CD8-positive, alpha-beta memory T cell (primary cell): ENCODE measurements around the gene FHIT. TPM values are rescaled to one million over a fixed set of nuclear protein-coding genes. Genes with fewer than 3 reads are reported as not detected.

ENCODE experiments used
- CTCF ChIA-PET: fragments of 350-600 bp; sonication (Branson Sonifier 250); formaldehyde crosslinking; loops from one replicate; lab custom pipeline; 2021; ENCODE audit warnings: antibody characterized with exemption; lab: Charles Lee
- POLR2A ChIA-PET: fragments of 350-600 bp; sonication (Branson Sonifier 250); formaldehyde crosslinking; loops from one replicate; lab custom pipeline; 2021; ENCODE audit warnings: antibody characterized with exemption; lab: Charles Lee
- DNase-seq, 5 donors: peaks; one replicate each; pipeline versions ENCODE4 v3.0.0 to v3.0.0-alpha.2; 2020 to 2022; ENCODE audit warnings: mixed read lengths in 1 of 5
- H3K27ac ChIP-seq: one replicate; pipeline ENCODE4 v1.7.0; 2013; ENCODE audit warnings: low read depth, mild to moderate bottlenecking, low read length, moderate library complexity
- H3K27me3 ChIP-seq: 2 replicates; pipeline ENCODE4 v1.7.0; 2013; ENCODE audit warnings: low read length, mild to moderate bottlenecking; ENCODE audit not compliant: insufficient read depth, poor library complexity, severe bottlenecking
- H3K36me3 ChIP-seq: 2 replicates; pipeline ENCODE4 v1.7.0; 2013; ENCODE audit warnings: mild to moderate bottlenecking, low read length, moderate library complexity; ENCODE audit not compliant: insufficient read depth
- H3K4me1 ChIP-seq: 2 replicates; pipeline ENCODE4 v1.7.0; 2013; ENCODE audit warnings: mild to moderate bottlenecking, low read length, moderate library complexity; ENCODE audit not compliant: insufficient read depth
- H3K4me3 ChIP-seq: 2 replicates; pipeline ENCODE4 v1.7.0; 2013; ENCODE audit warnings: mild to moderate bottlenecking, low read length
- H3K9me3 ChIP-seq: 2 replicates; pipeline ENCODE4 v1.7.0; 2013; ENCODE audit warnings: mild to moderate bottlenecking, low read length
- H3K27ac Mint-ChIP-seq, 8 donors: one replicate each; pipeline ENCODE4 v1.8.0; 2020 to 2021; ENCODE audit warnings: mixed read lengths in 8 of 8, mild to moderate bottlenecking in 6 of 8, inconsistent platforms in 3 of 8, moderate library complexity in 3 of 8
- H3K27me3 Mint-ChIP-seq, 2 donors: one replicate each; pipeline ENCODE4 v1.8.0; 2020 to 2021; ENCODE audit warnings: mixed read lengths in 2 of 2, mild to moderate bottlenecking in 1 of 2, moderate library complexity in 1 of 2
- H3K36me3 Mint-ChIP-seq, 3 donors: one replicate each; pipeline ENCODE4 v1.8.0; 2020 to 2021; ENCODE audit warnings: mixed read lengths in 3 of 3, inconsistent platforms in 1 of 3, mild to moderate bottlenecking in 1 of 3
- H3K4me1 Mint-ChIP-seq, 3 donors: one replicate each; pipeline ENCODE4 v1.8.0; 2020 to 2021; ENCODE audit warnings: mixed read lengths in 3 of 3, inconsistent platforms in 1 of 3, mild to moderate bottlenecking in 1 of 3
- H3K4me3 Mint-ChIP-seq, 7 donors: one replicate each; pipeline ENCODE4 v1.8.0; 2020 to 2021; ENCODE audit warnings: mixed read lengths in 7 of 7, mild to moderate bottlenecking in 6 of 7, moderate library complexity in 4 of 7, inconsistent platforms in 2 of 7
- H3K9me3 Mint-ChIP-seq, 5 donors: one replicate each; pipeline ENCODE4 v1.8.0; 2020 to 2022; ENCODE audit warnings: mixed read lengths in 5 of 5, mild to moderate bottlenecking in 3 of 5, moderate library complexity in 2 of 5, inconsistent platforms in 1 of 5
- polyA plus RNA-seq: library from polyadenylated mRNA; unstranded; fragments of 300-500 nt; fragmentation: Illumina TruSeq; gene quantifications from one replicate; pipeline ENCODE4 v1.2.3, GENCODE V29; 2021
- total RNA-seq, 2 experiments: library from RNA; stranded (reverse); gene quantifications; one replicate each; pipeline ENCODE4 v1.2.3, GENCODE V29; 2021

The FHIT gene
- total and polyA plus RNA-seq, 3 experiments from 2014 or later, result 4.1 to 7.4 (median 4.2) TPM

GRCh38 chr3:60131618-60132017 is 1119.6 kb downstream of the FHIT start:
- H3K36me3 ChIP-seq, result no peaks in the 10 kb centered on the region
- Mint-ChIP-seq H3K27me3 (peaks cover 4 to 7% of the 10 kb centered on the region in 2 donors), H3K9me3 (peaks cover 0 to 5% (median 0%) of the 10 kb centered on the region in 5 donors), H3K4me1 (no peaks in the 10 kb centered on the region), H3K4me3 (no peak overlapping the region), H3K27ac (no peak overlapping the region), H3K36me3 (peaks cover 0 to 6% (median 0%) of the 10 kb centered on the region in 3 donors)
- no peaks in the 10 kb centered on the region for H3K4me1 ChIP-seq
- H3K9me3 ChIP-seq, result no peaks in the 10 kb centered on the region
- ChIA-PET CTCF (no interaction called here), POLR2A (no interaction called here)
- no peak overlapping the region for H3K4me3 ChIP-seq
- H3K27ac ChIP-seq, result no peak overlapping the region
- DNase-seq, result no peak
- no peaks in the 10 kb centered on the region for H3K27me3 ChIP-seq

GRCh38 chr3:60126511-60127304 is 1124.5 kb downstream of the FHIT start:
- ChIA-PET POLR2A (no interaction called here), CTCF (no interaction called here)
- Histone ChIP-seq H3K9me3 (no peaks in the 10 kb centered on the region), H3K27ac (no peak overlapping the region), H3K4me1 (no peaks in the 10 kb centered on the region), H3K27me3 (no peaks in the 10 kb centered on the region), H3K4me3 (no peak overlapping the region), H3K36me3 (no peaks in the 10 kb centered on the region)
- H3K4me1 Mint-ChIP-seq, result no peaks in the 10 kb centered on the region
- H3K27me3 Mint-ChIP-seq, result no peaks in the 10 kb centered on the region
- no peak for DNase-seq
- no peaks in the 10 kb centered on the region for H3K36me3 Mint-ChIP-seq
- peak overlapping the region in 1 of 8 donors; percentile 41 for H3K27ac Mint-ChIP-seq
- H3K9me3 Mint-ChIP-seq, result peaks cover 0 to 5% (median 0%) of the 10 kb centered on the region in 5 donors
- H3K4me3 Mint-ChIP-seq, result no peak overlapping the region

- H3K4me3 ChIP-seq, result no peak overlapping the region
- POLR2A ChIA-PET, result no interaction called here
- H3K9me3 ChIP-seq, result no peaks in the 10 kb centered on the region
- DNase-seq, result no peak
- Mint-ChIP-seq H3K27ac (peak overlapping the region in 1 of 8 donors; percentile 30), H3K4me3 (no peak overlapping the region), H3K9me3 (peaks cover 0 to 5% (median 0%) of the 10 kb centered on the region in 5 donors), H3K27me3 (no peaks in the 10 kb centered on the region), H3K36me3 (no peaks in the 10 kb centered on the region), H3K4me1 (no peaks in the 10 kb centered on the region)
- H3K36me3 ChIP-seq, result no peaks in the 10 kb centered on the region
- CTCF ChIA-PET, result no interaction called here
- no peaks in the 10 kb centered on the region for H3K27me3 ChIP-seq
- no peaks in the 10 kb centered on the region for H3K4me1 ChIP-seq
- no peak overlapping the region for H3K27ac ChIP-seq
These were observed 1125.6 kb downstream of the FHIT start for GRCh38 chr3:60125686-60126085.

- H3K9me3 ChIP-seq, result no peaks in the 10 kb centered on the region
- H3K36me3 Mint-ChIP-seq, result no peaks in the 10 kb centered on the region
- ChIA-PET CTCF (no interaction called here), POLR2A (no interaction called here)
- no peaks in the 10 kb centered on the region for H3K4me1 ChIP-seq
- no peak overlapping the region for H3K4me3 Mint-ChIP-seq
- no peak overlapping the region for H3K4me3 ChIP-seq
- no peaks in the 10 kb centered on the region for H3K36me3 ChIP-seq
- DNase-seq, result no peak
- H3K9me3 Mint-ChIP-seq, result no peaks in the 10 kb centered on the region
- H3K4me1 Mint-ChIP-seq, result no peaks in the 10 kb centered on the region
- H3K27ac Mint-ChIP-seq, result no peak overlapping the region
- no peaks in the 10 kb centered on the region for H3K27me3 Mint-ChIP-seq
- no peak overlapping the region for H3K27ac ChIP-seq
- no peaks in the 10 kb centered on the region for H3K27me3 ChIP-seq
These were observed 1131.0 kb downstream of the FHIT start for GRCh38 chr3:60120245-60120644.

GRCh38 chr3:60114191-60114590 is 1137.1 kb downstream of the FHIT start:
- Mint-ChIP-seq H3K4me1 (no peaks in the 10 kb centered on the region), H3K4me3 (no peak overlapping the region), H3K9me3 (no peaks in the 10 kb centered on the region), H3K36me3 (peaks cover 0 to 8% (median 0%) of the 10 kb centered on the region in 3 donors), H3K27ac (no peak overlapping the region), H3K27me3 (peaks cover 0 to 4% of the 10 kb centered on the region in 2 donors)
- Histone ChIP-seq H3K27me3 (no peaks in the 10 kb centered on the region), H3K36me3 (no peaks in the 10 kb centered on the region), H3K27ac (no peak overlapping the region), H3K9me3 (no peaks in the 10 kb centered on the region), H3K4me3 (no peak overlapping the region), H3K4me1 (no peaks in the 10 kb centered on the region)
- CTCF ChIA-PET, result no interaction called here
- DNase-seq, result no peak
- POLR2A ChIA-PET, result no interaction called here

- Mint-ChIP-seq H3K4me3 (no peak overlapping the region), H3K27me3 (peaks cover 0 to 4% of the 10 kb centered on the region in 2 donors), H3K36me3 (peaks cover 0 to 3% (median 0%) of the 10 kb centered on the region in 3 donors), H3K4me1 (peaks cover 9 to 16% (median 15%) of the 10 kb centered on the region in 3 donors), H3K9me3 (no peaks in the 10 kb centered on the region), H3K27ac (no peak overlapping the region)
- no peak overlapping the region for H3K27ac ChIP-seq
- peaks cover 4% of the 10 kb centered on the region for H3K4me1 ChIP-seq
- no peaks in the 10 kb centered on the region for H3K27me3 ChIP-seq
- H3K9me3 ChIP-seq, result no peaks in the 10 kb centered on the region
- DNase-seq, result no peak
- no peak overlapping the region for H3K4me3 ChIP-seq
- POLR2A ChIA-PET, result no interaction called here
- CTCF ChIA-PET, result interaction anchor here (0.8 to 1.6 kb wide), 2 partner anchors 12 to 249 kb away, joined by 3 read pairs; no protein-coding TSS in a partner anchor
- H3K36me3 ChIP-seq, result no peaks in the 10 kb centered on the region
These were observed 1144.0 kb downstream of the FHIT start for GRCh38 chr3:60107275-60107674.

GRCh38 chr3:60102154-60102553 is 1149.1 kb downstream of the FHIT start:
- no peak overlapping the region for H3K27ac ChIP-seq
- no peaks in the 10 kb centered on the region for H3K36me3 ChIP-seq
- H3K27me3 ChIP-seq, result no peaks in the 10 kb centered on the region
- CTCF ChIA-PET, result no interaction called here
- H3K36me3 Mint-ChIP-seq, result peaks cover 0 to 5% (median 0%) of the 10 kb centered on the region in 3 donors
- no peak overlapping the region for H3K27ac Mint-ChIP-seq
- H3K9me3 Mint-ChIP-seq, result peaks cover 0 to 4% (median 0%) of the 10 kb centered on the region in 5 donors
- POLR2A ChIA-PET, result no interaction called here
- no peak for DNase-seq
- peaks cover 4% of the 10 kb centered on the region for H3K4me1 ChIP-seq
- H3K9me3 ChIP-seq, result no peaks in the 10 kb centered on the region
- H3K4me3 Mint-ChIP-seq, result no peak overlapping the region
- H3K27me3 Mint-ChIP-seq, result peaks cover 0 to 4% of the 10 kb centered on the region in 2 donors
- no peak overlapping the region for H3K4me3 ChIP-seq
- H3K4me1 Mint-ChIP-seq, result peaks cover 9 to 16% (median 15%) of the 10 kb centered on the region in 3 donors

- CTCF ChIA-PET, result no interaction called here
- Histone ChIP-seq H3K4me1 (peaks cover 4% of the 10 kb centered on the region), H3K36me3 (no peaks in the 10 kb centered on the region), H3K4me3 (no peak overlapping the region), H3K9me3 (no peaks in the 10 kb centered on the region), H3K27ac (no peak overlapping the region), H3K27me3 (no peaks in the 10 kb centered on the region)
- H3K9me3 Mint-ChIP-seq, result peaks cover 0 to 4% (median 0%) of the 10 kb centered on the region in 5 donors
- H3K4me1 Mint-ChIP-seq, result peaks cover 9 to 16% (median 15%) of the 10 kb centered on the region in 3 donors
- H3K27ac Mint-ChIP-seq, result no peak overlapping the region
- peaks cover 0 to 5% (median 0%) of the 10 kb centered on the region in 3 donors for H3K36me3 Mint-ChIP-seq
- POLR2A ChIA-PET, result no interaction called here
- peaks cover 0 to 4% of the 10 kb centered on the region in 2 donors for H3K27me3 Mint-ChIP-seq
- no peak overlapping the region for H3K4me3 Mint-ChIP-seq
- DNase-seq, result no peak
These were observed 1149.6 kb downstream of the FHIT start for GRCh38 chr3:60101621-60102020.
